ENCODE measurements around the gene AQP6. TPM values are rescaled to one million over a fixed set of nuclear protein-coding genes. Genes with fewer than 3 reads are reported as not detected.
"Not testable (repeated sequence)": the region's sequence is repeated elsewhere in the genome, so short reads cannot be mapped to it uniquely, and the experiment has no call there.

AQP6 gene
- total RNA-seq, 1 experiment from 2014 or later: not detected

- H3K4me1 ChIP-seq (replicated peaks): peaks cover 6% of the 10 kb centered on the region
- H3K9me3 ChIP-seq (replicated peaks): no peaks in the 10 kb centered on the region
- H3K36me3 ChIP-seq: no peaks in the 10 kb centered on the region
- no peak for DNase-seq (ENCODE audit: low read depth in 1 of 2, low spot score in 2 of 2)
- no peak overlapping the region for H3K4me3 ChIP-seq
- 0 out of 2 replicates have a peak, but pooled peaks cover 4% of the 10 kb centered on the region for H3K27me3 ChIP-seq (replicated peaks)
- no peak overlapping the region for H3K27ac ChIP-seq
Measured at GRCh38 chr12:49976557-49976956, 3.8 kb downstream of the AQP6 start.

DNA sequence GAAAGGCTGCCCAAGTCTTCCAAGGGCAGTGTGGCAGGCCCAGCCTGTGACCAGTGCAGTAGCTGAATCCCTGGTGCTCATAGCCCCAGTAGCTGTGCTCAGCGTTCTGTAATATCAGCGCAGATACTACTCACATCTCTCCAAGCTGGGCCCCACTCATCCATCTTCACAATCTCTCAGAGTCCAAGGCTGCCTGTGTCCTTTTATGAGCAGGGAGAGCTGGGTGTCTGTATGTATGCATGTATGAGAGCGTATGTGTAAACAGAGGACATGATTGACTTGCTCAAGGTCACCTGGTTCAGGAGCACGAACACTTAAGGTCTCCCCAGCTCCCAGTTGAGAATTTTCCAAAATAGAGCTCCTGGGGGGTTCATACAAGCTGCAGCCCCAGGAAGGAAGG, 5.4 kb downstream of the AQP6 start:
- Histone ChIP-seq H3K36me3 (no peaks in the 10 kb centered on the region), H3K4me1 (replicated peaks) (peaks cover 6% of the 10 kb centered on the region), H3K27me3 (replicated peaks) (no peaks in the 10 kb centered on the region), H3K4me3 (no peak overlapping the region), H3K9me3 (replicated peaks) (no peaks in the 10 kb centered on the region), H3K27ac (no peak overlapping the region)
- no peak for DNase-seq (ENCODE audit: low read depth in 1 of 2, low spot score in 2 of 2)

- Histone ChIP-seq H3K27me3 (replicated peaks) (no peaks in the 10 kb centered on the region), H3K27ac (no peak overlapping the region), H3K4me3 (no peak overlapping the region), H3K36me3 (no peaks in the 10 kb centered on the region), H3K9me3 (replicated peaks) (no peaks in the 10 kb centered on the region), H3K4me1 (replicated peaks) (peaks cover 11% of the 10 kb centered on the region)
- DNase-seq (ENCODE audit: low read depth in 1 of 2, low spot score in 2 of 2): no peak
Measured at GRCh38 chr12:49979016-49979586, 6.4 kb downstream of the AQP6 start.

- Histone ChIP-seq H3K4me1 (replicated peaks) (peaks cover 12% of the 10 kb centered on the region), H3K27ac (no peak overlapping the region), H3K36me3 (peaks cover 6% of the 10 kb centered on the region), H3K27me3 (replicated peaks) (no peaks in the 10 kb centered on the region), H3K9me3 (replicated peaks) (no peaks in the 10 kb centered on the region), H3K4me3 (no peak overlapping the region)
- DNase-seq (ENCODE audit: low read depth in 1 of 2, low spot score in 2 of 2): no peak
Measured at GRCh38 chr12:49979791-49980190, 7.0 kb downstream of the AQP6 start.

- no peak for DNase-seq (ENCODE audit: low read depth in 1 of 2, low spot score in 2 of 2)
- no peaks in the 10 kb centered on the region for H3K27me3 ChIP-seq (replicated peaks)
- peaks cover 16% of the 10 kb centered on the region for H3K36me3 ChIP-seq
- H3K4me3 ChIP-seq: no peak overlapping the region
- H3K27ac ChIP-seq: no peak overlapping the region
- H3K9me3 ChIP-seq (replicated peaks): no peaks in the 10 kb centered on the region
- peaks cover 12% of the 10 kb centered on the region for H3K4me1 ChIP-seq (replicated peaks)
Measured at GRCh38 chr12:49980501-49981349, 8.0 kb downstream of the AQP6 start.

DNA sequence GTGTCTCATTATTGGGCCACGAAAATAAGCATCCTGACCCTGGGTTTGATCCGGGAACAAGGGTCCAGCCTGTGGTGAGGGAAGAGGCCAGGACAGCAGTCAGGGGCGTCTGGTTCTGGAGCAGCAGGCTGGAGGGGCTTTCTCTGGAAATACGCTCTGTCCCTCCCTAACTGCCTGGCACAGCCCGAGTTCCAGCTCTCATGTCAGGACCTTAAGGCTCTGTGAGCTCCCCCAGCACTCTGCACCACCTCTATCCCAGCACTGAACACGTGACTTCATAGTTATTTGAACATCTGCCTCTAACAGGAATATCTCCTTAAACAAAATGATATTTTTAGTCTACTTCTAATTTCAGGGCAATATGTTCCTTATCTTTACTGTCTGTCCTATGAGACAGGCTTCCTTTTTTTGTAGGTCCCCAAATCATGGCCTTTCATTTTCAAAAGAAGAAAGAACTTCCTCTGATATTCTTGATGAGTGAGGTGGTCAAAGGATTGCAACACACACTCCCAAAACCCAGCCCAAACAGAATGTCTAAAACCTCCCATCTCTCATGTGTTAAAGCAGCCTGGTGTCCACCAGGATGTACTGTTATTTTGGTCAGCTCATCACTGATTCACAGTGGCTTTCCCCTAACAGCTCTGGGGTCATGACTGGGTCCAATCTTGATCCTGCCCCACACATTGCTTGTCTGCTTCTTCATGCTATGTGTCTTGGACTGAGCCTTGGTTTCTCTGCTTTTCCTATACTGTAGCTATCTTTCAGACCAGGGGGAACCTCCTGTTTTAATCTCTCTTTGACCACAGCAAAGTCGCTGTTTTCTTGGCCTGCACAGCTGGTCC, 9.7 kb downstream of the AQP6 start:
- Histone ChIP-seq H3K4me1 (replicated peaks) (peaks cover 12% of the 10 kb centered on the region), H3K27ac (no peak overlapping the region)
- no peak for DNase-seq (ENCODE audit: low read depth in 1 of 2, low spot score in 2 of 2)

DNA sequence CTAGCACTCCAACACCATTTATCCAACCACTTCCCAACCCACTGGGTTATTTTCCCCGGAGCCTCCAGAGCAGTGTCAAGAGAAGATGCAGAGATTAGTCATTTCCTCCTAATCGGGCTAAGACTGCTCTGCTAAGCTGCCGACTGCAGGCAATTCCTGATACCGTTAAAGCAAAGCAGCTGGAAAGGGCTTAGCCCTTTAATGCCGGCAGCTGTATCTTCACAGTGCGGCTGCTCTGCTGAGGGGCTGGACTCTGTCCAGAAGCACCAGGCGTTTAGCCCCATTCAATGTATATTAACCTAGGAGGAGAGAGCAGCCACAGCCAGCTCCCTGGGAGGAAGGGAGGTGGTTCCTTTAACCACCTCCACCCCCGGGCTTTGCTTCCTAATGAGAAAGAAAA, 11.1 kb downstream of the AQP6 start:
- H3K27me3 ChIP-seq (replicated peaks): no peaks in the 10 kb centered on the region
- peaks cover 45% of the 10 kb centered on the region for H3K36me3 ChIP-seq
- no peak for DNase-seq (ENCODE audit: low read depth in 1 of 2, low spot score in 2 of 2)
- peaks cover 12% of the 10 kb centered on the region for H3K4me1 ChIP-seq (replicated peaks)
- no peaks in the 10 kb centered on the region for H3K9me3 ChIP-seq (replicated peaks)
- no peak overlapping the region for H3K4me3 ChIP-seq
- H3K27ac ChIP-seq: no peak overlapping the region

More for the DNA sequence above, 9.7 kb downstream of the AQP6 start:
- no peak overlapping the region for H3K4me3 ChIP-seq
- peaks cover 31% of the 10 kb centered on the region for H3K36me3 ChIP-seq
- H3K27me3 ChIP-seq (replicated peaks): no peaks in the 10 kb centered on the region
- no peaks in the 10 kb centered on the region for H3K9me3 ChIP-seq (replicated peaks)

GRCh38 chr12:49984476-49985359, 12.0 kb downstream of the AQP6 start:
- H3K36me3 ChIP-seq: peaks cover 52% of the 10 kb centered on the region
- H3K27me3 ChIP-seq (replicated peaks): no peaks in the 10 kb centered on the region
- no peak for DNase-seq (ENCODE audit: low read depth in 1 of 2, low spot score in 2 of 2)
- no peak overlapping the region for H3K4me3 ChIP-seq
- H3K4me1 ChIP-seq (replicated peaks): peaks cover 12% of the 10 kb centered on the region
- H3K27ac ChIP-seq: no peak overlapping the region
- no peaks in the 10 kb centered on the region for H3K9me3 ChIP-seq (replicated peaks)

GRCh38 chr12:49985981-49986380, 13.2 kb downstream of the AQP6 start:
- Histone ChIP-seq H3K27me3 (replicated peaks) (no peaks in the 10 kb centered on the region), H3K9me3 (replicated peaks) (no peaks in the 10 kb centered on the region), H3K4me3 (no peak overlapping the region), H3K27ac (no peak overlapping the region), H3K36me3 (peaks cover 65% of the 10 kb centered on the region), H3K4me1 (replicated peaks) (peaks cover 12% of the 10 kb centered on the region)
- no peak for DNase-seq (ENCODE audit: low read depth in 1 of 2, low spot score in 2 of 2)

GRCh38 chr12:49986476-49986875, 13.7 kb downstream of the AQP6 start:
- Histone ChIP-seq H3K4me1 (replicated peaks) (peaks cover 12% of the 10 kb centered on the region), H3K36me3 (peaks cover 67% of the 10 kb centered on the region)
- not testable (repeated sequence) for H3K4me3 ChIP-seq; DNase-seq (ENCODE audit: low read depth in 1 of 2, low spot score in 2 of 2); H3K9me3 ChIP-seq (replicated peaks); H3K27ac ChIP-seq; H3K27me3 ChIP-seq (replicated peaks)

DNA sequence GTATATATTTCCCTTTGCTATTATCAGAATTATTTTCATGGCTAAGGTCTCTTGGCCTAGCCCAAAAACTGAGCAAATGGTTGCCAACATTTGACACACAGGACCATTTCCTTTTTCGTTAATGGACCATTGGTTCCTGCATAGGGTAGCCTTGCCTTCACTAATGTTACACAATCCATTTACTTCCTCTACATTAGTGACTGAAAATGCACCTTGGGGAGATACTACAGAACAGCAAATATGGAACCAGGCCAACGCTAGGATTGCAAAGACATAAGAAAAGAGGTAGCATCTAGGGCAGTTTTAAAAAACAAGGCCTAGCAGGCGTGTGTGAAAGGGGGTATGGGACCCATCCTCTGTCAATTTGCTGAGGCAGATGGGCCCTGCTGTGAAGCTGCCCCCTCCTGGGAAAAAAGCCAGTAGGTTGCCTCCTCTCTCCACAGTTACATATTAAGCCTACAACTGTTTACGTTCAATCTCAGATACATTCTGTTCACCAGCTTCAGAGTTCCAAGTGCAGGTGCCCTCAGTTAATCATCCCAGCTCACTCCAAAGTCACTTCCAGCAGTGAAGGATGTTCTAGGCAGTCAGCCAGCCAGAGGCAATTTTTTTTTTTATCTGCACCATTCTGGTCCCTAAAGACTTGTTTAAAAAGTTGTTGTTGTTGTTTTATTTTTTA, 15.0 kb downstream of the AQP6 start:
- Histone ChIP-seq H3K27ac (no peak overlapping the region), H3K4me1 (replicated peaks) (peaks cover 12% of the 10 kb centered on the region), H3K4me3 (no peak overlapping the region), H3K27me3 (replicated peaks) (no peaks in the 10 kb centered on the region), H3K36me3 (peaks cover 80% of the 10 kb centered on the region), H3K9me3 (replicated peaks) (no peaks in the 10 kb centered on the region)
- DNase-seq (ENCODE audit: low read depth in 1 of 2, low spot score in 2 of 2): no peak

- peaks cover 93% of the 10 kb centered on the region for H3K36me3 ChIP-seq
- not testable (repeated sequence) for H3K9me3 ChIP-seq (replicated peaks); H3K27ac ChIP-seq; H3K27me3 ChIP-seq (replicated peaks); DNase-seq (ENCODE audit: low read depth in 1 of 2, low spot score in 2 of 2); H3K4me3 ChIP-seq; H3K4me1 ChIP-seq (replicated peaks)
Measured at GRCh38 chr12:49989400-49989799, 16.7 kb downstream of the AQP6 start.

DNA sequence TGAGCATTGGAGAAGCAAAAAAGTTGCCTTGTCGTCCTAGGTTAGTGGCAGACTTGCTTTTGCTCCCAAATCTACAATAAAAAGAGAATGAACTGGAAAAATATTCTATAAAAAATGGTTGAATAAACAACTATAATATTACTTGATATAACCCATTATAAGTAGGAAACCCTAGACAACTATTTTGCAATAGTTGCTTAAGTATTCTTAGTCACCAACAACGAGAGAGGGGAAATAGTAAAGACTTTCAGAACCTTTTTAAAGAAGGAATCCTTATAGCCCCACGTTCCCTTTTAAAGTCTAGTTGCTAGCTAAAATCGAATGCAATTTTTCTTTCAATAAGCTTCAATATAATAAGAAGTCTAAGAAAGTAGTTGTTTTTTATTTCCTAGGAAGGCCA, 17.5 kb downstream of the AQP6 start:
- Histone ChIP-seq H3K36me3 (peaks cover 93% of the 10 kb centered on the region), H3K9me3 (replicated peaks) (no peaks in the 10 kb centered on the region), H3K27ac (no peak overlapping the region), H3K4me3 (no peak overlapping the region), H3K27me3 (replicated peaks) (no peaks in the 10 kb centered on the region), H3K4me1 (replicated peaks) (no peaks in the 10 kb centered on the region)
- no peak for DNase-seq (ENCODE audit: low read depth in 1 of 2, low spot score in 2 of 2)
